H1 (cell line): ENCODE data around the gene COA5.

Experiments
- JUND ChIP-seq: IDR thresholded peaks from 2 replicates; pipeline ENCODE4 v1.6.1; 2011; ENCODE audit warnings: mild to moderate bottlenecking, improper control_type of control experiment, low read length
- POLR2A ChIP-seq, 2 experiments: IDR thresholded peaks; 1 replicate in 1 of 2; 2 replicates in 1 of 2; pipeline ENCODE4 v1.6.1; 2011; ENCODE audit warnings: low read depth in 2 of 2, low read length in 2 of 2, mild to moderate bottlenecking in 2 of 2; ENCODE audit errors: control extremely low read depth in 1 of 2
- POLR2AphosphoS5 ChIP-seq: IDR thresholded peaks from 2 replicates; pipeline ENCODE4 v1.6.1; 2011; ENCODE audit warnings: low read depth, low read length
- RAD21 ChIP-seq, 2 experiments: IDR thresholded peaks in 1 of 2; conservative IDR thresholded peaks in 1 of 2; 2 replicates each; pipeline ENCODE4 v1.6.1; 2011; ENCODE audit warnings: low read depth in 2 of 2, low read length in 2 of 2, improper control_type of control experiment in 1 of 2, inconsistent platforms in 1 of 2, mild to moderate bottlenecking in 1 of 2, moderate library complexity in 1 of 2
- TCF12 ChIP-seq: IDR thresholded peaks from 2 replicates; pipeline ENCODE4 v1.6.1; 2011; ENCODE audit warnings: low read depth, mild to moderate bottlenecking, low read length
- TF ChIP-seq, protein P1 (sequence below), 3 experiments: IDR thresholded peaks; 1 replicate in 2 of 3; 2 replicates in 1 of 3; pipeline versions ENCODE4 v1.5.1 to v1.6.1; 2011; ENCODE audit warnings: low read length in 3 of 3, mild to moderate bottlenecking in 3 of 3, inconsistent platforms in 2 of 3, low read depth in 1 of 3, moderate library complexity in 1 of 3; ENCODE audit not compliant: insufficient read depth in 1 of 3; ENCODE audit errors: control extremely low read depth in 1 of 3
- TF ChIP-seq, protein P2 (sequence below): IDR thresholded peaks from 2 replicates; pipeline ENCODE4 v1.6.1; 2012; ENCODE audit warnings: inconsistent platforms

DNA sequence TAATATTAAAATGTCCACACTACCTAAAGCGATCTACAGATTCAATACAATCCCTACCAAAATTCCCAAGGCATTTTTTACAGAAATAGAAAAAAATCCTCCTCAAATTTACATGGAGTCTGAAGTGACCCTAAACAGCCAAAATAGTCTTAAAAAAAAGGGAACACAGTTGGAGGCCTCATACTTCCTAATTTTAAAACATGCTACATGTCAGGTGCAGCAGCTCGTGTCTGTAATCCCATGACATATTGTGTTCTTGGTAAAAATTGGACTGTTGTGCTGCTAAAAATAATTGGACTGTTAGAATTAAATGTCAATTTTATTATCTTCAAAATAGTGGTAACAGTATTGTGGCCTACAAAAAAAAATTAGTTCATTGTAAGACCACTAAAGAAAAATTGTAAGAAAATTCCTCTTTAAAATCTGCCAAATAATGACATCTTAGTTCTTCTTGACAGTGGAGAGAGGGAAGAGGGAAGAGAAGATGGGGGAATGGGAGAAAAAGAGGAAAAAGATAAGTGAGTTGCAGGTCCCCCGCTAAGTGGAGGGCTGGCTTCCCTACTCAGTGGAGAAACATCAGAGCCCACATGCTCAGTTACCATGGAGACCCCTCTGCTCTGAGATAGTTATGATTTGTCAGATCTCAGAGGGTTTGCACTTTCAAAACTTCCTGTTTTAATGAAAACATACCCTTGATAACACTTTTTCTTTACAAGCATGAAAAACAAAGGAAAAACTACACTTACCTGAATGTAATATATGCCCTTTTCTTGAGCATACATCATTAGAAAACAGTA, 46.6 kb upstream of the COA5 start:
- TF ChIP-seq, protein P1, sequence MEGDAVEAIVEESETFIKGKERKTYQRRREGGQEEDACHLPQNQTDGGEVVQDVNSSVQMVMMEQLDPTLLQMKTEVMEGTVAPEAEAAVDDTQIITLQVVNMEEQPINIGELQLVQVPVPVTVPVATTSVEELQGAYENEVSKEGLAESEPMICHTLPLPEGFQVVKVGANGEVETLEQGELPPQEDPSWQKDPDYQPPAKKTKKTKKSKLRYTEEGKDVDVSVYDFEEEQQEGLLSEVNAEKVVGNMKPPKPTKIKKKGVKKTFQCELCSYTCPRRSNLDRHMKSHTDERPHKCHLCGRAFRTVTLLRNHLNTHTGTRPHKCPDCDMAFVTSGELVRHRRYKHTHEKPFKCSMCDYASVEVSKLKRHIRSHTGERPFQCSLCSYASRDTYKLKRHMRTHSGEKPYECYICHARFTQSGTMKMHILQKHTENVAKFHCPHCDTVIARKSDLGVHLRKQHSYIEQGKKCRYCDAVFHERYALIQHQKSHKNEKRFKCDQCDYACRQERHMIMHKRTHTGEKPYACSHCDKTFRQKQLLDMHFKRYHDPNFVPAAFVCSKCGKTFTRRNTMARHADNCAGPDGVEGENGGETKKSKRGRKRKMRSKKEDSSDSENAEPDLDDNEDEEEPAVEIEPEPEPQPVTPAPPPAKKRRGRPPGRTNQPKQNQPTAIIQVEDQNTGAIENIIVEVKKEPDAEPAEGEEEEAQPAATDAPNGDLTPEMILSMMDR (IDR thresholded peaks at IDR 0.05; ENCODE audit: control extremely low read depth in 1 of 3, insufficient read depth in 1 of 3, low read depth in 1 of 3, low read length in 3 of 3): no peak
- TF ChIP-seq POLR2AphosphoS5 (no peak), POLR2A (IDR thresholded peaks at IDR 0.05; ENCODE audit: control extremely low read depth in 1 of 2, low read depth in 2 of 2, low read length in 2 of 2) (no peak), JUND (no peak), RAD21 (IDR thresholded peaks at IDR 0.05 in 1 of 2, conservative IDR thresholded peaks at IDR 0.05 in 1 of 2; ENCODE audit: low read depth in 2 of 2, low read length in 2 of 2) (no peak), TCF12 (no peak)
- TF ChIP-seq, protein P2, sequence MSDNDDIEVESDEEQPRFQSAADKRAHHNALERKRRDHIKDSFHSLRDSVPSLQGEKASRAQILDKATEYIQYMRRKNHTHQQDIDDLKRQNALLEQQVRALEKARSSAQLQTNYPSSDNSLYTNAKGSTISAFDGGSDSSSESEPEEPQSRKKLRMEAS: no peak
